ENCODE results near the gene TMA7B. TPM values are rescaled to one million over a fixed set of nuclear protein-coding genes. Genes with fewer than 3 reads are reported as not detected.

Gene TMA7B
- total and polyA plus RNA-seq, 2 of the 4 experiments (the other 2 are of a cell fraction): not detected

DNA sequence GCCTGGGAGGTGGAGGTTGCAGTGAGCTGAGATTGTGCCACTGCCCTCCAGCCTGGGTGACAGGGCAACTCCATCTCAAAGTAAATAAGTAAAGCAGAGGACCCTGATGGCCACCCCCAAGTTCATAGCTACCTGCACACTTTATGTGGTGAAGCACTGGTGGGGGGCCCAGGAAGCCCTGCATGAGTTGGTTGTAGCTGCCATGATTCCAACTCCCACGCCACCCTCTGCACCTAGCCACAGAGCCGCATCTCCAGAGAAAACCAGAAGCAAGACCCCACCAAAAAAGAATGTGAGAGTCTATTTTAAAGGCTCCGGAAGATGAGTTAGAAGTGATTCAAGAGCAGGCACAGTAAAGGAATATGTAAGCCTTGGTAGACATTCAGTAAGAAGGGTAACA lies 20.4 kb upstream of the TMA7B start:
- TF ChIP-seq BHLHE40 (IDR thresholded peaks at IDR 0.05; ENCODE audit: low read depth, low read length) (no peak), MAZ (IDR thresholded peaks at IDR 0.05; ENCODE audit: borderline replicate concordance, low read depth, low read length) (no peak), CHD1 (IDR thresholded peaks at IDR 0.05; ENCODE audit: low read depth, low read length) (no peak), RFX5 (IDR thresholded peaks at IDR 0.05; ENCODE audit: low read depth, low read length) (no peak), USF2 (IDR thresholded peaks at IDR 0.05; ENCODE audit: low read depth, low read length) (no peak), MAFK (IDR thresholded peaks at IDR 0.05; ENCODE audit: low read depth, low read length) (no peak), RCOR1 (IDR thresholded peaks at IDR 0.05; ENCODE audit: insufficient replicate concordance, low read length) (no peak), CEBPB (IDR thresholded peaks at IDR 0.05; ENCODE audit: low read depth, low read length) (no peak), NFE2L2 (IDR thresholded peaks at IDR 0.05; ENCODE audit: low read depth, low read length) (no peak), FOS (IDR thresholded peaks at IDR 0.05; ENCODE audit: low read depth, low read length) (no peak), RAD21 (IDR thresholded peaks at IDR 0.05; ENCODE audit: low read length) (no peak), POLR2A (IDR thresholded peaks at IDR 0.05; ENCODE audit: low read depth, low read length) (no peak), SMC3 (IDR thresholded peaks at IDR 0.05; ENCODE audit: low read depth, low read length) (no peak), MXI1 (IDR thresholded peaks at IDR 0.05; ENCODE audit: borderline replicate concordance, low read depth, low read length) (no peak), CTCF (conservative IDR thresholded peaks at IDR 0.05; ENCODE audit: low read depth, low read length) (no peak)
- TF ChIP-seq, protein P1, sequence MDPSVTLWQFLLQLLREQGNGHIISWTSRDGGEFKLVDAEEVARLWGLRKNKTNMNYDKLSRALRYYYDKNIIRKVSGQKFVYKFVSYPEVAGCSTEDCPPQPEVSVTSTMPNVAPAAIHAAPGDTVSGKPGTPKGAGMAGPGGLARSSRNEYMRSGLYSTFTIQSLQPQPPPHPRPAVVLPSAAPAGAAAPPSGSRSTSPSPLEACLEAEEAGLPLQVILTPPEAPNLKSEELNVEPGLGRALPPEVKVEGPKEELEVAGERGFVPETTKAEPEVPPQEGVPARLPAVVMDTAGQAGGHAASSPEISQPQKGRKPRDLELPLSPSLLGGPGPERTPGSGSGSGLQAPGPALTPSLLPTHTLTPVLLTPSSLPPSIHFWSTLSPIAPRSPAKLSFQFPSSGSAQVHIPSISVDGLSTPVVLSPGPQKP (IDR thresholded peaks at IDR 0.05; ENCODE audit: borderline replicate concordance, low read depth, low read length): no peak
- H3K79me1 ChIP-seq (ENCODE audit: low read depth in 1 of 2, low read length in 2 of 2): no peaks in the 10 kb centered on the region
- in situ Hi-C loops (cut with MboI; ENCODE audit: low sequenced_read_pairs) (no loop called here), dilution Hi-C loops (cut with HindIII; ENCODE audit: low sequenced_read_pairs, unreplicated experiment) (no loop called here), intact Hi-C loops (cut with micrococcal nuclease) (no loop called here)
- H3K14ac ChIP-seq (replicated peaks; ENCODE audit: low read depth, low read length): no peak overlapping the region
- no peak overlapping the region for H3K23ac ChIP-seq (ENCODE audit: low read depth, low read length)
- no peak for ATAC-seq (ENCODE audit: low read depth)
- H3K27me3 ChIP-seq (ENCODE audit: control insufficient read depth, insufficient read depth, low read length): peaks cover 56% of the 10 kb centered on the region
- no peak overlapping the region for H4K5ac ChIP-seq (ENCODE audit: low read depth, low read length)
- no peak overlapping the region for H3K56ac ChIP-seq (ENCODE audit: extremely low read depth, insufficient read depth, low read length)
- no peaks in the 10 kb centered on the region for H3K9me3 ChIP-seq (ENCODE audit: control insufficient read depth, insufficient read depth, low read length)
- WGBS, 2 experiments (ENCODE audit: extremely low coverage in 2 of 2, insufficient read length in 1 of 2): no CpG with 5 or more reads among the region's 3 CpGs
- no peak overlapping the region for H2BK15ac ChIP-seq (ENCODE audit: low read depth, low read length)
- H2AFZ ChIP-seq (replicated peaks; ENCODE audit: low read length, poor library complexity): no peak overlapping the region
- H4K91ac ChIP-seq (ENCODE audit: insufficient read depth, low read depth, low read length): no peak overlapping the region
- ChIA-PET CTCF (interaction anchor here (0.6 kb wide), 1 partner anchor 303 kb away, joined by 3 read pairs; no protein-coding TSS in a partner anchor), POLR2A (ENCODE audit: unreplicated experiment) (no interaction called here)
- H2AK5ac ChIP-seq (ENCODE audit: low read depth, low read length): no peak overlapping the region
- no peaks in the 10 kb centered on the region for H3K9me1 ChIP-seq (ENCODE audit: insufficient read depth, low read length)
- no peaks in the 10 kb centered on the region for H4K20me1 ChIP-seq (ENCODE audit: insufficient read depth, low read length)
- no peak overlapping the region for H2BK20ac ChIP-seq (ENCODE audit: low read depth, low read length)
- H3K4me1 ChIP-seq (ENCODE audit: control insufficient read depth, insufficient read depth, low read length): no peaks in the 10 kb centered on the region
- H3K4ac ChIP-seq (ENCODE audit: low read depth, low read length): no peak overlapping the region
- no peak overlapping the region for H4K8ac ChIP-seq (ENCODE audit: low read depth in 2 of 2, low read length in 2 of 2)
- no TSS peak for BruUV-seq (replicated peaks)
- no peak overlapping the region for H3K4me2 ChIP-seq (ENCODE audit: low read depth, low read length)
- no peak overlapping the region for H3K18ac ChIP-seq (ENCODE audit: low read depth, low read length)
- H3K9ac ChIP-seq (ENCODE audit: low read depth, low read length): no peak overlapping the region
- H3K36me3 ChIP-seq (ENCODE audit: control insufficient read depth, insufficient read depth, low read length): no peaks in the 10 kb centered on the region
- no peak overlapping the region for H2AK9ac ChIP-seq (replicated peaks; ENCODE audit: low read depth, low read length, poor library complexity)
- H2BK5ac ChIP-seq (ENCODE audit: low read depth, low read length, poor library complexity, severe bottlenecking): no peak overlapping the region
- no peak overlapping the region for H2BK120ac ChIP-seq (ENCODE audit: low read depth, low read length)
- DNase-seq: no peak
- H3K27ac ChIP-seq (ENCODE audit: insufficient read depth, low read length): no peak overlapping the region
- no peak overlapping the region for H3K4me3 ChIP-seq (ENCODE audit: insufficient read depth, low read depth, low read length)
